Colonic mucosa (tissue), 4 donors: ENCODE data around the gene FARP2. TPM values are rescaled to one million over a fixed set of nuclear protein-coding genes. Genes with fewer than 3 reads are reported as not detected.

Source experiments
- DNase-seq: peaks from one replicate; pipeline ENCODE4 v3.0.0-alpha.2; 2020
- H3K27ac ChIP-seq: fragments of 200-600 bp; one replicate; pipeline ENCODE4 v1.8.0; 2021
- H3K27me3 ChIP-seq: fragments of 200-600 bp; one replicate; pipeline ENCODE4 v1.8.0; 2021
- H3K36me3 ChIP-seq: fragments of 200-600 bp; one replicate; pipeline ENCODE4 v1.8.0; 2021
- H3K4me1 ChIP-seq: fragments of 200-600 bp; one replicate; pipeline ENCODE4 v1.8.0; 2021; ENCODE audit warnings: mild to moderate bottlenecking
- H3K4me3 ChIP-seq: fragments of 200-600 bp; one replicate; pipeline ENCODE4 v1.8.0; 2021
- H3K9ac ChIP-seq, 2 donors: one replicate each; pipeline ENCODE4 v1.7.0; 2013; ENCODE audit warnings: control low read depth in 2 of 2, low read depth in 2 of 2, low read length in 2 of 2
- H3K9me3 ChIP-seq: fragments of 200-600 bp; one replicate; pipeline ENCODE4 v1.8.0; 2021
- CTCF ChIP-seq: fragments of 200-600 bp; IDR thresholded peaks from one replicate; pipeline ENCODE4 v1.8.0; 2022; ENCODE audit warnings: antibody characterized with exemption, mild to moderate bottlenecking
- intact Hi-C: fragments of 100-400 bp; cut with DNase I; formaldehyde crosslinking; loops from one replicate; pipeline ENCODE4 v1.14.1; 2022
- total RNA-seq, 2 donors: library from RNA; stranded (reverse); fragmentation: NEBNext Ultra II Directional in 1 of 2; extraction: Animal tissue kit (Norgen Biotek cat#: 25700) in 1 of 2; gene quantifications; one replicate each; pipeline ENCODE4 v1.2.1, GENCODE V29; 2021
- donor health status: healthy.
- donor health status: DM: no; HTN: no; CAD: no.
- donor health status: DM: no; HTN: no; CAD: no.

The FARP2 gene
- total RNA-seq, 2 donors from 2014 or later, result 107 to 122 TPM

- intact Hi-C loops, result no loop called here
- peaks cover 8% of the 10 kb centered on the region for H3K4me1 ChIP-seq
- H3K27me3 ChIP-seq, result no peaks in the 10 kb centered on the region
- no peak for TF ChIP-seq CTCF
- DNase-seq, result no peak
- H3K27ac ChIP-seq, result no peak overlapping the region
- H3K36me3 ChIP-seq, result no peaks in the 10 kb centered on the region
- H3K4me3 ChIP-seq, result no peak overlapping the region
- H3K9ac ChIP-seq, result no peak overlapping the region
- no peaks in the 10 kb centered on the region for H3K9me3 ChIP-seq
Observed at GRCh38 chr2:241511091-241511741, 155.1 kb downstream of the FARP2 start.

GRCh38 chr2:241514553-241514952 is 158.5 kb downstream of the FARP2 start:
- no peak overlapping the region for H3K27ac ChIP-seq
- TF ChIP-seq CTCF, result no peak
- DNase-seq, result no peak
- peaks cover under 1% of the 10 kb centered on the region for H3K4me1 ChIP-seq
- H3K9me3 ChIP-seq, result no peaks in the 10 kb centered on the region
- intact Hi-C loops, result no loop called here
- no peaks in the 10 kb centered on the region for H3K36me3 ChIP-seq
- H3K9ac ChIP-seq, result no peak overlapping the region
- H3K27me3 ChIP-seq, result no peaks in the 10 kb centered on the region
- H3K4me3 ChIP-seq, result no peak overlapping the region

- intact Hi-C loops, result no loop called here
- no peak for DNase-seq
- no peak overlapping the region for H3K27ac ChIP-seq
Observed at GRCh38 chr2:241514986-241515737, 159.1 kb downstream of the FARP2 start.

GRCh38 chr2:241516520-241516965 is 160.5 kb downstream of the FARP2 start:
- Histone ChIP-seq H3K27me3 (no peaks in the 10 kb centered on the region), H3K36me3 (no peaks in the 10 kb centered on the region), H3K9ac (no peak overlapping the region), H3K4me1 (no peaks in the 10 kb centered on the region), H3K27ac (no peak overlapping the region), H3K9me3 (no peaks in the 10 kb centered on the region), H3K4me3 (no peak overlapping the region)
- intact Hi-C loops, result no loop called here
- DNase-seq, result no peak
- no peak for TF ChIP-seq CTCF

More at GRCh38 chr2:241514986-241515737, 159.1 kb downstream of the FARP2 start:
- Histone ChIP-seq H3K27me3 (no peaks in the 10 kb centered on the region), H3K9me3 (no peaks in the 10 kb centered on the region), H3K36me3 (no peaks in the 10 kb centered on the region), H3K4me1 (no peaks in the 10 kb centered on the region), H3K9ac (no peak overlapping the region), H3K4me3 (no peak overlapping the region)
- TF ChIP-seq CTCF, result no peak

- TF ChIP-seq CTCF, result no peak
- DNase-seq, result no peak
- no peak overlapping the region for H3K4me3 ChIP-seq
Observed at GRCh38 chr2:241517297-241517696, 161.2 kb downstream of the FARP2 start.

More at GRCh38 chr2:241517297-241517696, 161.2 kb downstream of the FARP2 start:
- Histone ChIP-seq H3K36me3 (no peaks in the 10 kb centered on the region), H3K4me1 (no peaks in the 10 kb centered on the region), H3K27ac (no peak overlapping the region), H3K27me3 (no peaks in the 10 kb centered on the region), H3K9me3 (no peaks in the 10 kb centered on the region), H3K9ac (no peak overlapping the region)
- intact Hi-C loops, result no loop called here
